ENCODE measurements around the gene TOR4A. TPM values are rescaled to one million over a fixed set of nuclear protein-coding genes. Genes with fewer than 3 reads are reported as not detected.
"Not testable (repeated sequence)": the region's sequence is repeated elsewhere in the genome, so short reads cannot be mapped to it uniquely, and the experiment has no call there.

TOR4A gene
- total and polyA plus RNA-seq, 7 donors = 3.8 to 33.0 (median 4.3) TPM

DNA sequence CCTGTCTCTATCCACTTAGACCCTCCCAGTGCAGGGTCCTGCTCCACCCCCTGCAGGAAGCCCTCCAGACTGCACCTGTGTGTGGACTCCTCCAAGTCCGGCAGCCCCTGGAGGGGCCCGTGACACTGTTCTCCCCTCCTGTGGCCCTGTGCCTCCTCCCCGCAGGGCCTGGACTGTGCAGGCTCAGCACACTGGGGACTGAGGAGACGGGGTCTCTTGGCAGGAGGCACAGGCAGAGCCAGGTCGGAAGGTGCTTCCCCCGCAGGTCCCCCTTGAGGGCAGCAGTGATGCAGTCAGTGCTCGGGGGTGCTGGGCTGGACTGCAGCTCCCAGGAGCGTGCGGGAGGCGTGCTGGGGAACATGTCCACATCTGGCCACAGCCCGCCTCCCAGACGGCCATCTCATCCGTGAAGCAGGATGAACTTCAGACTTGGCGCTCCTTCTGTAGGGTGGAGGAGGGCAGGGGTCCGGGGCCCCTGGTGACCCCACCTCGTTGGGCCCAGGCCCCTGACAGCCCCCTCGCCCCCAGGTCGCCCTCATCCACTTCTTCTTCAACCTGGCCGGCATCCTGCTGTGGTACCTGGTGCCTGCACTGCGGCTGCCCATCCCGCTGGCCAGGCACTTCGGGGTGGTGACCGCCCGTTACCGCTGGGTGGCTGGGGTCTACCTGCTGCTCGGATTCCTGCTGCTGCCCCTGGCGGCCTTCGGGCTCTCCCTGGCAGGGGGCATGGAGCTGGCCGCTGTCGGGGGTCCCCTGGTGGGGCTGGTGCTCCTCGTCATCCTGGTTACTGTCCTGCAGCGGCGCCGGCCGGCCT is 41.9 kb upstream of the TOR4A start:
- intact Hi-C loops (cut with DNase I) = loop anchor here (5.0 kb wide), 1 partner anchor 48 kb away; the partner anchor contains the start of genes ANAPC2 and SSNA1
- Histone ChIP-seq H3K4me1 (peaks cover 0 to 45% (median 39%) of the 10 kb centered on the region in 4 donors), H3K4me3 (peak overlapping the region; percentile 18 to 34 (median 25)), H3K27me3 (peaks cover 16 to 44% (median 43%) of the 10 kb centered on the region in 3 donors), H3K9me3 (no peaks in the 10 kb centered on the region), H3K36me3 (no peaks in the 10 kb centered on the region), H3K27ac (no peak overlapping the region)
- TF ChIP-seq POLR2A (IDR thresholded peaks at IDR 0.05) = no peak
- TF ChIP-seq, protein P1, sequence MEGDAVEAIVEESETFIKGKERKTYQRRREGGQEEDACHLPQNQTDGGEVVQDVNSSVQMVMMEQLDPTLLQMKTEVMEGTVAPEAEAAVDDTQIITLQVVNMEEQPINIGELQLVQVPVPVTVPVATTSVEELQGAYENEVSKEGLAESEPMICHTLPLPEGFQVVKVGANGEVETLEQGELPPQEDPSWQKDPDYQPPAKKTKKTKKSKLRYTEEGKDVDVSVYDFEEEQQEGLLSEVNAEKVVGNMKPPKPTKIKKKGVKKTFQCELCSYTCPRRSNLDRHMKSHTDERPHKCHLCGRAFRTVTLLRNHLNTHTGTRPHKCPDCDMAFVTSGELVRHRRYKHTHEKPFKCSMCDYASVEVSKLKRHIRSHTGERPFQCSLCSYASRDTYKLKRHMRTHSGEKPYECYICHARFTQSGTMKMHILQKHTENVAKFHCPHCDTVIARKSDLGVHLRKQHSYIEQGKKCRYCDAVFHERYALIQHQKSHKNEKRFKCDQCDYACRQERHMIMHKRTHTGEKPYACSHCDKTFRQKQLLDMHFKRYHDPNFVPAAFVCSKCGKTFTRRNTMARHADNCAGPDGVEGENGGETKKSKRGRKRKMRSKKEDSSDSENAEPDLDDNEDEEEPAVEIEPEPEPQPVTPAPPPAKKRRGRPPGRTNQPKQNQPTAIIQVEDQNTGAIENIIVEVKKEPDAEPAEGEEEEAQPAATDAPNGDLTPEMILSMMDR (IDR thresholded peaks at IDR 0.05) = no peak
- TF ChIP-seq POLR2AphosphoS5 (IDR thresholded peaks at IDR 0.05) = no peak
- TF ChIP-seq EP300 (IDR thresholded peaks at IDR 0.05) = no peak
- WGBS, 2 donors = 74 to 75% methylated on average over 35 of the region's 35 CpGs
- DNase-seq = no peak

DNA sequence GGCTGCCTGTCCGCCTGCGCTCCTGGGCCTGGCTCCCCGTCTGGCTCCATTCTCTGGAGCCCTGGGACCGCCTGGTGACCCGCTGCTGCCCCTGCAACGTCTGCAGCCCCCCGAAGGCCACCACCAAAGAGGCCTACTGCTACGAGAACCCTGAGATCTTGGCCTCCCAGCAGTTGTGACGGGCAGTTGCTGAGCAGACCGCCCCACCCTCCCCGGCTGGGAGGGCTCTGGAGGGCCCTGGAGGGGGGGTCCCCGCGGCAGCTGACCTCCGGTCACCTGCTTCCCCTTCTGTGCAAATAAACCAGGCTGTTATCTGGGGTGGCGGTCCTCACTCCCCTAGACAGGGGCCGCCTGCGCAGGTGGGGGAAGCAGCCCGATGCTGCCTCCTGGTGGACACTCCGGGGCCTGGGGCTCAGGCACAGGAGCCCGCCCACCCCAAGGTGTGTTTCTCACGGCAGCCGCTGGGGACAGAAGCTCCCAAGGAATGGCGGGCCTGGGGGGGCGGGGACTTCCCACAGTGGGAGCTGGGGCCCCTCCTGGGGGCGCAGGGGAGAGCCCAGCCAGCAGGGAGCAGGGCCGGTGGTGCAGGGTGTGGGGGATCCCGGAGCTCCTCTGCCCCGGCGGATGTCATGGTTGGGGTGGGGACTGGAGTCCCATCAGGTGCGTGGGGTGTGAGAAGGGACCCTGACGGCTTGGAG is 41.1 kb upstream of the TOR4A start:
- H3K27me3 ChIP-seq = peaks cover 12 to 37% (median 36%) of the 10 kb centered on the region in 3 donors
- intact Hi-C loops (cut with DNase I) = loop anchor here (5.0 kb wide), 1 partner anchor 49 kb away; the partner anchor contains the start of genes ANAPC2 and SSNA1
- no peaks in the 10 kb centered on the region for H3K36me3 ChIP-seq
- 10 to 13% methylated on average over 31 of the region's 31 CpGs for WGBS, 2 donors
- no peak overlapping the region for H3K27ac ChIP-seq
- DNase-seq = peak; percentile 93
- H3K4me3 ChIP-seq = peak overlapping the region; percentile 18 to 34 (median 25)
- no peaks in the 10 kb centered on the region for H3K9me3 ChIP-seq
- H3K4me1 ChIP-seq = peaks cover 2 to 45% (median 39%) of the 10 kb centered on the region in 4 donors
- TF ChIP-seq POLR2A (IDR thresholded peaks at IDR 0.05) = no peak
- TF ChIP-seq, protein P1 (IDR thresholded peaks at IDR 0.05) = peak; percentile 98 to 100 (median 98)

DNA sequence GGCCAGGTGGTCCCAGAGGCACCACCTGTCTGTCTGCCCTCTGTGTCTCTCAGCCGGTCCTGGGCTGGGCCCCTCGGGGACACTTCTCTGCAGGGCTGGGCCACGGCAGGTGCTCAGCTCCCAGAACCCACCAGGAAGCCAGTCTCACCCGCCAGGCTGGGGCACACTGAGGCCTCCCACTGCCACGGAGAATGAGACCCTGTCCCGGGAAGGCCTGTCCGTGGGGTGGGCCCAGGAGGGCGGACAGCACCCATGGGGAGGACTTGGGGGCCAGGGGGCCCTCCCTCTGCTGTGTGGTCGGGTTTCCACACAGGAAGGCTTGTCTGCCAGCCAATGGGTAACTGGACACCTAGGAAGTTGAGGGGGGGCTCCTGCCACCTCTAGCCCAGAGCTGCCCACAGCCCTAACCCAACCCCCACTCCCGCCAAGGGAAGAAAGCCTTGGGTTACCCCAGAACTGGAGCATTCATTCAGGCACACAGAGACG is 40.5 kb upstream of the TOR4A start:
- Histone ChIP-seq H3K36me3 (no peaks in the 10 kb centered on the region), H3K4me3 (peak overlapping the region in 2 of 4 donors; percentile 23 to 34), H3K27ac (no peak overlapping the region), H3K27me3 (peaks cover 12 to 31% (median 30%) of the 10 kb centered on the region in 3 donors), H3K9me3 (no peaks in the 10 kb centered on the region), H3K4me1 (peaks cover 2 to 49% (median 41%) of the 10 kb centered on the region in 4 donors)
- 23 to 35% methylated on average over 11 of the region's 11 CpGs for WGBS, 2 donors
- TF ChIP-seq POLR2AphosphoS5 (IDR thresholded peaks at IDR 0.05) (no peak), EP300 (IDR thresholded peaks at IDR 0.05) (no peak), POLR2A (IDR thresholded peaks at IDR 0.05) (no peak)
- TF ChIP-seq, protein P1 (IDR thresholded peaks at IDR 0.05) = no peak
- intact Hi-C loops (cut with DNase I) = loop anchor here (5.0 kb wide), 1 partner anchor 50 kb away; the partner anchor contains the start of genes ANAPC2 and SSNA1
- no peak for DNase-seq

DNA sequence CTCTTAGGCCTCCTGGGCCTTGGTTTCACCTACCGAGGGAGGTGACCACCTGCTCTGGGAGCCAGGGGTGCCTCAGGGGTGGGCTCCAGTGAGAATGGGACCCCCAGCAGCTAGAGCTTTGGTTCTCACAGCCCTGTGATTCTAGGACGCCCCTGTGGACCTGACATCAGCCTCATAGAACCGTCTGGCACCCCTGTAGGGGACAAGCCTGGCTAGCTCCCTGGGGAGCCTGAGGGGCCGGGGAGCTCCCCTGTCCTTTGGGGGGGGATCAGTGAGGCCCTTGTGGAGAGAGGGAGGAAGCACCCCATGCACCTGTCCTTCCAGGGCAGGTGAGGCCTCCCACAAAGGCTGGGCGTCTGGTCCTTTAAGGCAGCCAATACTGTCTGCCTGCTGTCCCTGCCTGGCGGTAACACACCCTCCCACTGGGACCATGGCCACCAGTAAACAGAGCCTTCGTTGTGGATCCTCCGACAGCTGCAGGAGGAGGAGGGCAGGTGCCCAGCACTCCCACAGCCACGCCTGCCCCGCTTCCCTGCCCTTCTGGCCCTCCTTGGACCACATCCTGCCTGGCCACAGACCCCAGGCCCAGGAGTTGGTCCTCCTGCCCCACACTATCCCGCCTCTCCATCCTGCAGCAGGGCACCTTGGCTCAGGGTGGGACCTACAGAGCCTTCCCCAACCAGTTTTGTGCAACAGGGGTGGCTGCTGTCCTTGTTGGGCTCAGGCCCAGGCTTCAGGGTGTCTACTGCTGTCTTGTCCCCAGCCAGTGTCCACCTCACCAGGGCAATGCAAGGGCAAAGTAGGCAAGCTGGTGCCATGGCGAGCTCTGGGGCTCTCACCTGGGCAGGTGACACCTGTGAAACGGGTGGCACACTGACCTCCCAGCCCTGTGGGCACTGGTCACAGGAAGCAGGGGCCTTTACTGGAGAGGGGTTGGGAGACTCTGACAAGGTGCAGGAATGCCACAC is 39.5 kb upstream of the TOR4A start:
- intact Hi-C loops (cut with DNase I) = loop anchor here (5.0 kb wide), 1 partner anchor 51 kb away; the partner anchor contains the start of genes ANAPC2 and SSNA1
- H3K4me1 ChIP-seq = peaks cover 2 to 60% (median 52%) of the 10 kb centered on the region in 4 donors
- H3K27ac ChIP-seq = no peak overlapping the region
- WGBS, 2 donors = 20 to 60% methylated on average over 13 of the region's 13 CpGs
- H3K9me3 ChIP-seq = no peaks in the 10 kb centered on the region
- no peak for DNase-seq
- H3K27me3 ChIP-seq = peaks cover 3 to 20% (median 19%) of the 10 kb centered on the region in 3 donors
- peaks cover 0 to 10% (median 8%) of the 10 kb centered on the region in 4 donors for H3K36me3 ChIP-seq
- TF ChIP-seq POLR2AphosphoS5 (IDR thresholded peaks at IDR 0.05) = no peak
- TF ChIP-seq, protein P1 (IDR thresholded peaks at IDR 0.05) = no peak
- TF ChIP-seq POLR2A (IDR thresholded peaks at IDR 0.05) = no peak
- TF ChIP-seq EP300 (IDR thresholded peaks at IDR 0.05) = no peak
- H3K4me3 ChIP-seq = no peak overlapping the region

DNA sequence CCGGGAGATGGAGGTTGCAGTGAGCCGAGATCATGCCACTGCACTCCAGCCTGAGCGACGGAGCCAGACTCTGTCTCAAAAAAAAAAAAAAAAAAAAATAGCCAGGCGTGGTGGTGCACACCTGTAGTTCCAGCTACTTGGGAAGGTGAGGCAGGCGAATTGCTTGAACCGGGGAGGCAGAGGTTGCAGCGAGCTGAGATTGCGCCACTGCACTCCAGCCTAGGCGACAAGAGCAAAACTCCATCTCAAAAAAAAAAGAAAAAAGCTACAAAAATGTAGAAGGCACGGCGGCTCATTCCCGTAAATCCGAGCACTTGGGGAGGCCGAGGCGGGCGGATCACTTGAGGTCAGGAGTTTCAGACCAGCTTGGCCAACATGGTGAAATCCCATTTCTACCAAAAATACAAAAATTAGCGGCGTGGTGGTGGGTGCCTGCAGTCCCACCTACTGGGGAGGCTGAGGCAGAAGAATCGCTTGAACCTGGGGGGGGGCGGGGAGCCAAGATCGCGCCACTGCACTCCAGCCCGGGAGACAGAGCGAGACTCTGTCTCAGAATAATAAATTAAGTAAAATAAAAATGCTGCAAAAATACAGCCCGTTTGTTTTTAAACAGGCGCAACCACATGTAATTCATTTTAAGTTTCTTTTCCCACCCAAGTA is 37.9 kb upstream of the TOR4A start:
- not testable (repeated sequence) for DNase-seq, H3K27me3 ChIP-seq, H3K9me3 ChIP-seq
- Histone ChIP-seq H3K4me3 (peak overlapping the region; percentile 63 to 90 (median 78)), H3K36me3 (peaks cover 4 to 19% (median 15%) of the 10 kb centered on the region in 4 donors), H3K4me1 (peaks cover 2 to 75% (median 59%) of the 10 kb centered on the region in 4 donors), H3K27ac (peak overlapping the region; percentile 98 to 100 (median 98))
- intact Hi-C loops (cut with DNase I) = loop anchor here (2.0 to 5.0 kb wide), 4 partner anchors 15 to 52 kb away; partner anchors contain the start of genes ANAPC2, NELFB, RNF208 and SSNA1
- 15 to 43% methylated on average over 27 of the region's 27 CpGs for WGBS, 2 donors
